Esophagus muscularis mucosa (tissue), 4 donors: ENCODE data around the gene CTIF.

ENCODE experiments used
- EP300 ChIP-seq: sonication (generic); formaldehyde crosslinking; IDR thresholded peaks from one replicate; pipeline ENCODE4 v1.6.1; 2017; ENCODE audit warnings: antibody characterized with exemption
- POLR2A ChIP-seq: fragments of 450-650 bp; IDR thresholded peaks from one replicate; pipeline ENCODE4 v1.6.1; 2017; ENCODE audit warnings: antibody characterized with exemption, moderate library complexity, mild to moderate bottlenecking, low read depth
- POLR2AphosphoS5 ChIP-seq, 2 donors: sonication (generic); formaldehyde crosslinking; IDR thresholded peaks; one replicate each; pipeline ENCODE4 v1.6.1; 2017; ENCODE audit warnings: antibody characterized with exemption in 2 of 2
- TF ChIP-seq, protein P1 (sequence below), 3 experiments: fragments of 200-600 bp in 2 of 3; fragments of 450-650 bp in 1 of 3; sonication (generic) in 2 of 3; IDR thresholded peaks; one replicate each; pipeline ENCODE4 v1.5.1; 2017 to 2019; ENCODE audit warnings: antibody characterized with exemption in 3 of 3, mild to moderate bottlenecking in 2 of 3, moderate library complexity in 1 of 3

DNA sequence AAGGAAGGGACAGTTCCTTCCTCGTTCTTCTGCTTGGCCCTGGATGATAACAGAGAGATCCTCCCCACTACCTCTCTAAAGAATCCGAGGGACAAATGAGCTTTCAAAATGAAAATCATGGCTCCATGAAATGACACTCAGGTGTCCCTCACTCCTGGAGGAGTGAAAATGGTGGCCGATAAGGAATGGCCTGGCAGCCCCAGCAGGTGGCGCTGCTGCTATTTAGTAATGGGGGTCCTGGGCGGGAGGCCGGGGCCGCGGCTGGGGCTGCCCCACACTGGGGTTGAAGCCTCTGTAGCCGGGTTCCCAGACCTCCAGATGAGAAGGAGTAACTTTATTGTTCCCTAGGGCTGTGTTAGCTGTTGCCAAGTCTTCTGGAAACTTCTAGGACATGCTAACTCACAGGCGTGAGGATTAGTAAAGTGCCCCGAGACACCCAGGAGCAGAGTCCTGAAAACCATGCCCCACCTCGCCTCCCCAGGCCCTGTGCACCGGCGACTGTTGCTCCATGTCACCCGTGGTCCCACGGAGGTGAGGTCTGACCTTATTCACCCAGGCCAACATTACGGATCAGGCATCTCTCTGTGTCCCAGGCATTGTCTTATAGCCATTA, 138.0 kb downstream of the CTIF start:
- TF ChIP-seq EP300, result no peak
- TF ChIP-seq, protein P1, sequence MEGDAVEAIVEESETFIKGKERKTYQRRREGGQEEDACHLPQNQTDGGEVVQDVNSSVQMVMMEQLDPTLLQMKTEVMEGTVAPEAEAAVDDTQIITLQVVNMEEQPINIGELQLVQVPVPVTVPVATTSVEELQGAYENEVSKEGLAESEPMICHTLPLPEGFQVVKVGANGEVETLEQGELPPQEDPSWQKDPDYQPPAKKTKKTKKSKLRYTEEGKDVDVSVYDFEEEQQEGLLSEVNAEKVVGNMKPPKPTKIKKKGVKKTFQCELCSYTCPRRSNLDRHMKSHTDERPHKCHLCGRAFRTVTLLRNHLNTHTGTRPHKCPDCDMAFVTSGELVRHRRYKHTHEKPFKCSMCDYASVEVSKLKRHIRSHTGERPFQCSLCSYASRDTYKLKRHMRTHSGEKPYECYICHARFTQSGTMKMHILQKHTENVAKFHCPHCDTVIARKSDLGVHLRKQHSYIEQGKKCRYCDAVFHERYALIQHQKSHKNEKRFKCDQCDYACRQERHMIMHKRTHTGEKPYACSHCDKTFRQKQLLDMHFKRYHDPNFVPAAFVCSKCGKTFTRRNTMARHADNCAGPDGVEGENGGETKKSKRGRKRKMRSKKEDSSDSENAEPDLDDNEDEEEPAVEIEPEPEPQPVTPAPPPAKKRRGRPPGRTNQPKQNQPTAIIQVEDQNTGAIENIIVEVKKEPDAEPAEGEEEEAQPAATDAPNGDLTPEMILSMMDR (IDR thresholded peaks at IDR 0.05), result peak; percentile 81 to 96 (median 84)
- no peak for TF ChIP-seq POLR2AphosphoS5 (IDR thresholded peaks at IDR 0.05)
- TF ChIP-seq POLR2A, result no peak
